GM10266 (cell line): ENCODE measurements around the gene CETP.

Experiments used
- DNase-seq: peaks from one replicate; pipeline ENCODE4 v3.0.0; 2012; ENCODE audit errors: extremely low spot score
- CTCF ChIP-seq: IDR thresholded peaks from 2 replicates; pipeline ENCODE4 v1.5.1; 2012; ENCODE audit warnings: mild to moderate bottlenecking, low read depth; ENCODE audit not compliant: control insufficient read depth, insufficient read depth; ENCODE audit errors: missing control alignments

CETP gene

GRCh38 chr16:56919099-56919800 lies 42.5 kb upstream of the CETP start:
- TF ChIP-seq CTCF = no peak
- no peak for DNase-seq

- no peak for DNase-seq
- no peak for TF ChIP-seq CTCF
These were observed 40.2 kb upstream of the CETP start for GRCh38 chr16:56921571-56921970.

DNA sequence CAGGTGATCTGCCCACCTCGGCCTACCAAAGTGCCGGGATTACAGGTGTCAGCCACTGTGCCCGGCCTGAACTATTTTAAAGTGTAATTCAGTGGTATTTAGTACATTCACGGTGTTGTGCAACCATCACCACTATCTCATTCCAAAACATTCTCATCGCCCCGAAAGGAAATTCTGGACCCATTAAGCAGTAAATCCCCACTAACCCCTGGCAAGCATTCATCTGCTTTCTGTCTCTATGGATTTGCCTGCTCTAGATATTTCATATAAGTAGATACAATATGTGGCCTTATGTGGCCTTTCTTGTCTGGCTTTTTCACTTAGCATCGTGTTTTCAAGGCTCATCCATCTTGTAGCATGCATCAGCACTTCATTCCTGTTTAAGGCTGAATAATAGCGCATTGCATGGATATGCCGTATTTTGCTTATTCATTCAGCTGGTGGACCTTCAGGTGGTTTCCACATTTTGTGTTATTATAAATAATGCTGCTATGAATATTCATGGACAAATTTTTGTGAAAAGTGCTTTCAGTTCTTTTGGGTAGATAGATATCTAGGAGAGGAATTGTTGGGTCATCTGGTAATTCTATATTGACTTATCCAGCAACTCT lies 38.2 kb upstream of the CETP start:
- TF ChIP-seq CTCF = no peak
- DNase-seq = no peak

DNA sequence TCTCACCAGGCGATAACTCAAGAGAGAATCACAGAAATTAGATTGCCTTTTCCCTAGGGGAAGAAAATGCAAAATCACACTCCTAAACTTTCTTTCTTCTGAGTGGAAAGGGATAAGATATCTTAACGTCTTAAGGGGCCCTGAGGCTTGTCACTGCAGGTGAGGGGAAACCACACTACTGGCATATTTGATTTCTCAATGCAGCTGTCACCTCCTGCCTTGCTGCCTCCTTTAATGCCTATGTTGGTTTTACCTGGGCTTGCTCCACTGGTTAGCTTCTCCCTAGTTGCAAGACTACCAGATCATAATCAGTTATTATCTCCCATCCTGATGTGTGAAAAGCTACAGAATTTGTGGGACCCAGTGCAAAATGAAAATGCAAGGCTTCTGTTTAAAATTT lies 34.3 kb upstream of the CETP start:
- no peak for TF ChIP-seq CTCF
- DNase-seq = no peak

- DNase-seq = no peak
- TF ChIP-seq CTCF = no peak
These were observed 32.1 kb upstream of the CETP start for GRCh38 chr16:56929639-56930038.

- no peak for TF ChIP-seq CTCF
- DNase-seq = no peak
These were observed 31.1 kb upstream of the CETP start for GRCh38 chr16:56930486-56931270.
